ENCODE results near the gene ZIM2.

DNA sequence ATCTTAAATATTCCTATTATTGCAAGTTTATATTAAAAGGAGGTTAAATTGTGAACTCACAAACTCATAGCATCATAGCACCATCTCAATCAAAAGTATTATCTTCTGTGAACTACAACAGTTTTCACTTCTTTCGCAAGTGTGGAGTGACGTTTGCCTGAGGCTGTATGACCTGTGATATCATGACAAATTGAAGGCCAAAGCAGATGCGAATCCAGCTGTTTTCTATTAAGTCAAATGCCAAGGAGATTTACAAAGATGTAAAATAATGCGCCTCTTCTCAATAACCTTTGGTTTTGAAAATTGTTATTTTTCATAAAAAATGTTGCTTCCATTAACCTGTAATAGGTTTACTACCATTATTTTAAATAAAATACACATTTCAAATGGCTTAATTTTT, 7.6 kb upstream of the ZIM2 start:
- TF ChIP-seq ATF6 (CRISPR knock-in tag; IDR thresholded peaks at IDR 0.05) = no peak
- no peak for TF ChIP-seq CTCF (IDR thresholded peaks at IDR 0.05)
- no peak for TF ChIP-seq AFF4 (CRISPR knock-in tag; IDR thresholded peaks at IDR 0.05; ENCODE audit: borderline replicate concordance)
- no peak for TF ChIP-seq USF1 (CRISPR knock-in tag; IDR thresholded peaks at IDR 0.05)
- TF ChIP-seq, protein P1, sequence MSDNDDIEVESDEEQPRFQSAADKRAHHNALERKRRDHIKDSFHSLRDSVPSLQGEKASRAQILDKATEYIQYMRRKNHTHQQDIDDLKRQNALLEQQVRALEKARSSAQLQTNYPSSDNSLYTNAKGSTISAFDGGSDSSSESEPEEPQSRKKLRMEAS (CRISPR knock-in tag; IDR thresholded peaks at IDR 0.05) = no peak
- TF ChIP-seq CREB1 (CRISPR knock-in tag; IDR thresholded peaks at IDR 0.05) = no peak
- no peak for TF ChIP-seq FOXP1 (CRISPR knock-in tag; IDR thresholded peaks at IDR 0.05; ENCODE audit: borderline replicate concordance)
- TF ChIP-seq ESRRA (CRISPR knock-in tag; IDR thresholded peaks at IDR 0.05; ENCODE audit: borderline replicate concordance) = no peak
- no peak for TF ChIP-seq JUN (CRISPR knock-in tag; IDR thresholded peaks at IDR 0.05)
- TF ChIP-seq FOXJ3 (CRISPR knock-in tag; IDR thresholded peaks at IDR 0.05; ENCODE audit: borderline replicate concordance) = no peak
- no peak for TF ChIP-seq ZNF232 (CRISPR knock-in tag; IDR thresholded peaks at IDR 0.05)
